Midbrain (tissue), 1 donor: Measurements from ENCODE around the gene CPSF4.

Experiments
- DNase-seq: peaks from one replicate; lab custom pipeline; 2025; lab: John Stamatoyannopoulos, UW

Gene CPSF4

DNA sequence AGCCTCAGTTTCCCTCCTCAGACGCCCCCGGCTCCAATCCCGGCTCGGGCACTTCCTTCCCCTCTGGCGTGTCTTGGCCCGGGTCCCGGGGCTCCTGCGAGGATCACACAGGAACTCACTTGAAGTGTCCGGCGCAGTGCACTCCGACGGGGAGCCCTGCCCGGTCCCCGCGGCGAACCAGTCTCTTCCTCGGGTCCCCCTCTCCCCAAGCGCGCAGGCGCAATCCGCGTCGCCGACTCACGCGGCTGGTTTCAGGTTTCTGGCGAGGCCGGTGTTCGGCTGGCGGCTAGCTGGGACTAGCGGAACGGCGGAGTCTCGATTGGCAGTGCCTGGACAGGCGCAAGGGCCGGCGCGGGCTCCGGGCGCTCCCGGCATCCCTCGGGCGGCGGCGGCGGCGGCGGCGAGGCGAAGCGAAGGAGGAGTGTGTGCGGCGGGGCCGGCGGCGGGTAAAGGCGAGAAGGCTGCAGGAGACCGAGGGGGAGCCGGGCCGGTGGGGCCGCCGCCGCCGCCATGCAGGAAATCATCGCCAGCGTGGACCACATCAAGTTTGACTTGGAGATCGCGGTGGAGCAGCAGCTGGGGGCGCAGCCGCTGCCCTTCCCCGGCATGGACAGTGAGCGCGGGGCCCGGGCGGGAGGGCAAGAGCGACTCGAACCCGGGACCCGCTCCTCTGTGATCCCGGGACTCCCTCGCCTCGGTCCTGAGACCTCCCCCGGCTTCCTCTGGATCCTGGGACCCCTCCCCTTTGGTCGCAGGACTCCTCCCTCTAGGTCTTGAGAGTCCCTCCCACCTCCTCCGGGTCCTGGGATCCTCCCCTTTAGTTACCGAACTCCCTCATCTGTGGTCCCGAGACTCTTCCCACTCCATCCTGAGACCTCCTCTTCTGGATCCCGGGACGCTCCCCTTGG, at the start of gene CPSF4, which contains the start of gene PTCD1:
Gene CPSF4 (plus strand): TSS at position 371 of the 908 bp plus-strand sequence. CDS start 140 bp downstream, at position 511.
Gene PTCD1 (minus strand): TSS at position 226 of the 908 bp plus-strand sequence. CDS start 3,556 bp downstream, outside the sequence.
- peak; percentile 95 for DNase-seq

GRCh38 chr7:99389772-99390171, 49.0 kb upstream of the CPSF4 start:
- no peak for DNase-seq

- no peak for DNase-seq
Observed at GRCh38 chr7:99390941-99391602, 47.7 kb upstream of the CPSF4 start.

GRCh38 chr7:99392046-99392445, 46.7 kb upstream of the CPSF4 start:
- DNase-seq, result no peak

DNA sequence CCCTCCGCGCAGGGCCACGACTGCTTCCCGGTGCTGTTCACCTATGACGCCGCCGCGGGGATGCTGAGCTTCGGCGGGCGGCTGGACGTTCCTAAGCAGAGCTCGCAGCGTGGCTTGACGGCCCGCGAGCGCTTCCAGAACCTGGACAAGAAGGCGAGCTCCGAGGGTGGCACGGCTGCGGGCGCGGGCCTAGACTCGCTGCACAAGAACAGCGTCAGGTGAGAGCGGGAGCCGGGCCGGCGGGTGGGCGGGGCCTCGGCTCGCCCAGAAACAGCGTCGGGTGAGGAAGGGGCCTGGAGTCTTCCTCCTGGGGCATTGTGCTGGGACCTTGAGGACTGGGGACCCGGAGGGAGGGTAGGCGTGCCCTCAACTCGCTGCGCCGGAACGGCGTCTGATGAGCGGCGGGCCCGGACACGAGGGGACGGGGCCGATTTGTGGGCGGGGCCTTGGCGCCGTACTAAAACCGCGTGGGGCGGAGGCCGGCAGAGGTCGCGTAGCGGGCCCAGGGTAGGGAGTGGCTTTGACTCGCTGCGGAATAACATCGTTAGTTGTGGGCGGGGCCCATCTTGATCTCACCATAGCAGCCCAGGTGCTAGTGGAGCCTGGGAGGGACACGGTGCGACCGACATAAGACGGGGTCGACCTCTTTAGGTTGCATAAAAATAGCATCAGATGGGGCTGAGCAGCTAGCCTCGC, 45.9 kb upstream of the CPSF4 start:
- DNase-seq, result no peak

DNA sequence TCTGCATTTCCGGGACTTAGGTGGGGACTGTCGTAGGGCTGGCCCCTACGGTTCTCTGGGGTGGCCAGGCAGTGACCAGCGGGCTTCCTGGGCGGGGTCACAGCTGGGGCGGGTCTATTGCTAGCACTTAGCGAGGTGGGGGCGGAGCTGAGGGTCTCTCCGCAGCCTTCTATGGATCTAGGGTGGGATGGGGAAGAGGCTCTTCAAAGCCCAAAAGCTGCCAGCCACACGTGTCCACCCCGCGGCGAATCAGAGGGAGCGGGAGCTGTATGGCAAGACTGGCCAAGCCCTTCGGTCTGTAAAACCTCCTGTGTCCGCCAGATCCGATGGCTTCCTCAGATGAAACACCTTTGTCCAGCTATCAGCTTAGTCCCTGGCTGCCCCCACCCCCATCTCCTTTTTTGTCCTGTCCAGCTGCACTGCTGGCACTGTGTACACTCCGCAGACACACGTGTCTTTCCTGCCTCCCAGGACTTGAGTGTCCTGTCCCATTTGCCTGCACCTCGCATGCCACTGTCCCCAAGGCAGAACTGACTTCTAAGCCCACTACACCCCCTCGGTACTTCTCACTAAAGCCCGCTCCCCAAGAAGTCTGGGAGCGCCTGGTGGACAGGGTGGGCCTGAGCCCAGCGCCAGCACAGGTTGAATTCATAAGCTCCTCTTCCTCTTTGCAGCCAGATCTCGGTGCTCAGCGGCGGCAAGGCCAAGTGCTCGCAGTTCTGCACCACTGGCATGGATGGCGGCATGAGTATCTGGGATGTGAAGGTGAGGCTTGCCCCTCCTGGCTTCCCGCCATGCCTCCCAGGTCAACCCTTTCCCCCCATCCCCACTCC, 45.2 kb upstream of the CPSF4 start:
- DNase-seq, result no peak

GRCh38 chr7:99394188-99394502, 44.6 kb upstream of the CPSF4 start:
- DNase-seq, result no peak

DNA sequence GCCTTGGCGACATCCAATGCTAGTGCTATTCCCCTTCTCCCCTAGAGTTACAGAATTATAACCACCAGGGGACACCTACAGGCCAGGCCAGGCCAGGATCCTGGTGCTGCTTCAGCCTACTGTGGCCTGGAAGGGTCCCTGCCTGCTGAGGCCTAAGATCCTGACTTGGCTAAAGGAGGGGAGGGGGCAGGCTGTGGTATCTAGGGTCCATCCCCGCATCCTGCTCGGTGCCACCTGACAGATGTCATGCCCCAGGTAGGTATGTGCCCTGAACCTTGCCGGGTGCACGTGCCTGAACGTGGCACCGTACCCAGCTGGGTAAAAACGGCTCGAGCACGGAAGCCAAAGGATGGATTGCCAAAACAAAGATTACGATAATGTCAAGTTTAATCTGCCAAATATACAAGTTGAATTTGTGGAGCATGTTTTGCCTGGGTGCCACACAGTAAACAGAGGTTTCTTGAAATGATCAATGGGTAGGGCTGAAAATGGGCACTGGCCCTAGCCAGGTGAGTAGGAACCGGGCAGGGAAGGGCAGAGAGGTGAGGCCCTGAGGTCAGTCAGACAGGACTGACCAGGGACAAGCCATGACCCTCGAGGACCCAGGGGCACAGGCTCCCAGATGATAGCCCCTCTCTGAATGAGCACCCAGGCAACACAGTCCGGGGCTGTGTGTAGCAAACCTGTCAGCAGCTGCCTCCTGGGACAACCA, 43.0 kb upstream of the CPSF4 start:
- DNase-seq, result no peak

DNA sequence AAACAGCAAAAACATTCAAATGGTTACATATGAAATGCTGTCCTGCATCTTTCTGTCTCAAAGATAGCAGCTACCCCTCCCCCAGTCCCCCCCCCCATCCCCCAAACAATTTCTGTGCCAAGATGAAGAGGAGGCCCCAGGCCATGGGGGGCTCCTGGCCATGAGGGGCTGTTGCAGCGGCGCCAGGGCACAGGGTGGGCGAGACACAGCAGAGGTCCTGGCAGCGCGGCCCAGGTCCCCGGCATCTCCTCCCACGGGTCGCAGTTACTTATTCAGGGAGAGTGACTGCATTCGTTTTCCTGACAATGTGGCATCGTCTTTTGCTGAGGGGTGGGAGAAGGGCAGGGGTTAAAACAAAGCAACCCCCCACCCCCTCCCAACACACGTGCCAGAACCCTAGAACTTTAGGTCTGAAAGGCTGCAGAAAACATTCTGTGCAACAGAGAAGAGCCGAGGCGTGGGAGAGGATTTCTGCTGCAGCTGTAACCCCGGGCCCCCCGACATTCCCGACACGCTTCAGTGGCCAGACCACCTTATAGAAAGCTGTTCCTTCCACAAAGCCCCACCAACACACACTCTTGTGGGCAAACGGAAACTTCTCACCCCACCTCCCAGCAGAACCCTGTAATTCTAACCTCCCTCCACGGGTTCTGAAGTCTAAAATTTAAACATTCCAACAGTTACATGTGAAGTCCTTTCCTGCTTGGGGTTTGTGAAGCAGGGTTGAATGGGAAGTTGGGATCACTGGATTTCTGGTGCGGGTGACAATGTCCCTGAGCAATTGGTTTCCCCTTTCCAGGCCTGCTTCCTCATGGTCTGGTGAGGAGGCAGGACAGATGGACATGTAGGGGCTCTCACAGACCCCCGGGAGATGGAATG, 42.1 kb upstream of the CPSF4 start:
- DNase-seq, result no peak

- no peak for DNase-seq
Observed at GRCh38 chr7:99397297-99397983, 41.3 kb upstream of the CPSF4 start.

GRCh38 chr7:99398891-99399445, 39.8 kb upstream of the CPSF4 start:
- DNase-seq, result no peak

- DNase-seq, result no peak
Observed at GRCh38 chr7:99399597-99399996, 39.1 kb upstream of the CPSF4 start.

DNA sequence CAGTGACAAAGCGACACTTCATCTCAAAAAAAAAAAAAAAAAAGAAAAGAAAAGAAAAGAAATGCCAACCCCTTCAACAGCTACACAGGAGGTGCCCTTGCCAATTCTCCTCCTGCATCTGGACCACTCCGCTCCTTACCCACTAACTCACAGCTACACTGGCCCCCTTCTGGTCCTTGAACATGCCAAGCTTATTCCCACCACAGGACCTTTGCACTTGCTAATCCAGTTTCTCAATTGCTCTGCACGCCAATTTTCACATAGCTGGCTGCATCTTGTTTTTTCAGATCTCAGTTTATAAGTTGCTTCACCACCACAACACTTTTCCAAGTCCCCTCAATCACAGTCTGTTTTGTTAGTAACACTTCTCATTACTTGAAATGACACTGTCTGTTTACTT, 35.9 kb upstream of the CPSF4 start:
- DNase-seq, result no peak

- DNase-seq, result no peak
Observed at GRCh38 chr7:99403764-99404163, 35.0 kb upstream of the CPSF4 start.

DNA sequence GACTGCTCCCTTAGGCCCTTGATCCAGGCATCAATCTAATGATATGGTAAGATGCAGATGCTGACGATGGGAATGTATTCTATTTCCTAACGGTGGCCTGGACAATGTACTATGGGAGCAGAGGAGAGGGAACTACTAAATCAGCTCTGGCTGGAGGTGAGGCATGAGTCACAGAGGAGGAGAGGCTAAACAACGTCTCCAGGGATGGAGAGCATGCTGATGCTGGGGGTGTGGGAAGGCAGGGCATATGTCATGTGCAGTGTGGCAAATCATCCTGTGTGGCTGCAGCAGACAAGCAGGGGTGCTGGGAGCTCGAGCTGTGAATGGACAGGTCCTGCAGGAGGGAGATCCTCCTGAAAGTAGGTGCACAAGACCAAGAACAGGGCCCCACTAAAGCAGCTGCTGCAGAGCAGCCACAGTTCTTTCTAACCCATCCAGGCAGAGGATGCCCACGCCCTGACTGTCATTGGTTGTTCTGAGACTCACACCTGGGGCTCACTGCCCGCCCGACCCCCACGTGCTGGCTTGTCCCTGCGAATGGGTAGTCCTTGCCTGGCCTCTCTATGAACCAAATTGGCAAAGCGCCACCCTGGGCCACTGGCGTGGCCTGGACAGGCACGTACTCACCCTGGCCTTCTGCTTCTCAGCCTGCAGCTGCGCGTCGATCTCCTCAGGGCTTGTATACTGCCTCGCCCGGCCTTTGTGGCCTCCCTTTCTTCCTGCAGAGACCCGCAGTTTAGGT, 34.3 kb upstream of the CPSF4 start:
- DNase-seq, result no peak

DNA sequence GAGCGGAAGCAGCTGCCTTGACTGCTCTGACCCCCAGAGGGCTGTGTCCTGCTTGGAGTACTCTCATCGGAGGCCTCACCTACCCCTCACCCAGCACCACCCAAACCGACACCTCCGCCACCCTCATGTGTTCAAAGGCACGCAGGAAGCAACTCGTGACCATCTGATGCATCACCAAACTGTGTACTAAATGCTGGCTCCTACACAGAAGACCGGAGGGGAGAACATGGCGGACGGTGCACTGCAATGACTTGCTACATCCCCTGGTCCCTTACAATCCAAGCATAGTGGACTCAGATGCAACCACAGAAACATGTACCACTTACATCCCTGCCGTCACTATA, 33.8 kb upstream of the CPSF4 start:
- no peak for DNase-seq

GRCh38 chr7:99406557-99406956, 32.2 kb upstream of the CPSF4 start:
- no peak for DNase-seq

DNA sequence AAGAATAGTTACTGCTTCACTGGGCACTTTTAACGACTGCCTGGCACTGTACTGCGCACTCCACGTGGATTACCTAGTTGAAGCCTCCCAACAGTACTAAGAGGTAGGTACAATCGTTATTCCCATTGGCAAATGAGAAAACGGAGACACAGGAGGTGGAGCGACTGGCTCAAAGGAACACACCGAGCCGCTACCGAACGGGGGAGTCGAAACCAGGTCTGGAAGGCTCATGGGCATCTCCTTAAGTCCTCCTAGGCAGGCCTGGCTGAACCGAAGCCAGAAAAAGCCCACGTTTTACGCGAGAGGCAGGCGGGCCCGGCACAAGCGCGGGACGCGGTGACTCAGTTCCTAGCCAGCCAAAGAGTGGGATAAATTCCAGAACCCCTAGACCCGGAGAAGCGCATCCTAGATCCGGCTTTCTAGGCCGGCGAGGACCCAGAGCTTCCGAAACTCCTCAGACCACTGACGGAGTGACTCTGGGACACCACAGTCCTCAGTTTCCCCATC, 30.8 kb upstream of the CPSF4 start:
- DNase-seq, result no peak
